ENCODE measurements around the gene ATOSB.

Gene ATOSB

DNA sequence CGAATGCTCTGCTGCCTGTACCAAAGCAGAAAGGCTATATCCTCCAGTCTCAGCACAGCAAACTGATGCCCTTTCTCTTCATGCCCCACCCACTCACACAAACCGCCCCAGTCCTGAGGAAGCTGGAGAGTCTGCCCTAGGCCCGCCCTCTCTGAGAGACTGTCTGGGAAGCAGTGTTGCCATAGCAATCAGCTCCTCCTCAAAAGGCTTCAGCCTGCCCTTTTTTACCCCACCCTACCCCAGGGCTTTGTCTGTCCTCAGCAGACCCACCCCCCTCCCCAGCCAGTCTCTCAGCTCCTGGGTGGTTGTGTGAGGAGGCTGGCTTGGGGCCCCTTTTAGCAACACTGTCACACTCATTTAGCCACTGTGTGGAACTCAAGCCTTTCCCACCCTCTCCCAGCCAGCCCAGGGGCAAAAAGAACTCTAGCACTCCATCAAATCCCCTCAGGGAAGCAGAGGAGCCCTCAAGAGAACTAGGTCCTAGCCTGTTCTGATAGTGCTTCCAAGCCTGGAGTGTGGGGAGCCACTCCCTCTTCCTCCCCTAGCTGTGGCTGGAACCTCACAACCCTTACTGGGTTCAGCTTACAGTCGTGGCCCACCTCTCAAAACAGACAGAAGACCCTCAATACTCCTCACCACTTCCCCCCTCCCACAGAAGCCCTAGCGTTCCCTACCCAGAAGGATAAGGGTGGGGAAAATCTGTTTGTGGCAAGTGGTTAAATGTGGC is 1.4 kb downstream of the ATOSB start:
- DNase-seq (ENCODE audit: low spot score) = peak; percentile 82

DNA sequence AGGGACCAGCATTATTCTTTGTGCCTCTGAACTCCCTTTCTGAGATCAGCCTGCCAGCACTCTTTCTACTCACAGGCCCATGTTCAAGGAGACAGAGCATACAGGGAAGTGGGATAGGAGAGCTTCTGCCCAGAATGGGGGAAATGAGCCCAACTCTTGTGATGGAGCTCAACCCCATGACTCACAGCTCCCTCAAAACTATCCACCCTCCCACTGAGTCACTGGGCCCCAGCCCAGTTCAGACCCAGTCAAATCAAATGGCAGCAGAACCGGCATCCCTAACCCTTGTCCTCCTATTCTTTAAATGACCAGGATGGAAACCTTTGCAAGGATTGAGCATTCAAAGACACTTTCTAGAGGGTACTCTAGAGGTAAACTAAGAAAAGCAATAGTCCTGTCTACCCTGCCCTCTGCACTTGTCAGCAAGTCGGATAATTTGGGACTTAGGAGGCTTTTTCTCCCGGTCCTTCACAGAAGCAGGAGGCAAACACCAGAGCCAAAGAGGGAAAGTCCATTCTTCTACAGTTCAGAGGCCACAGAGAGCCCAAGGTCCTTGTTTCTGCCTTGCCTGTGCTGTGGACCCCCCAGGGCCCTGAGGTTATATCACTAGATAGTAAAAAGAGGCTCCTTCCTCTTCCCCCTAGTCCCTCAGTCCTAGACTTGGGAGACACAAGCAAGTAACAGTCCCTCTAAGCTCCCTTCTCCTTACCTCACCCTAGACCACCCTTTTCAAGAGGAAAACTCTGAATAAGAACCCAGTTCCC is 3.2 kb downstream of the ATOSB start:
- peak; percentile 57 for DNase-seq (ENCODE audit: low spot score)

DNA sequence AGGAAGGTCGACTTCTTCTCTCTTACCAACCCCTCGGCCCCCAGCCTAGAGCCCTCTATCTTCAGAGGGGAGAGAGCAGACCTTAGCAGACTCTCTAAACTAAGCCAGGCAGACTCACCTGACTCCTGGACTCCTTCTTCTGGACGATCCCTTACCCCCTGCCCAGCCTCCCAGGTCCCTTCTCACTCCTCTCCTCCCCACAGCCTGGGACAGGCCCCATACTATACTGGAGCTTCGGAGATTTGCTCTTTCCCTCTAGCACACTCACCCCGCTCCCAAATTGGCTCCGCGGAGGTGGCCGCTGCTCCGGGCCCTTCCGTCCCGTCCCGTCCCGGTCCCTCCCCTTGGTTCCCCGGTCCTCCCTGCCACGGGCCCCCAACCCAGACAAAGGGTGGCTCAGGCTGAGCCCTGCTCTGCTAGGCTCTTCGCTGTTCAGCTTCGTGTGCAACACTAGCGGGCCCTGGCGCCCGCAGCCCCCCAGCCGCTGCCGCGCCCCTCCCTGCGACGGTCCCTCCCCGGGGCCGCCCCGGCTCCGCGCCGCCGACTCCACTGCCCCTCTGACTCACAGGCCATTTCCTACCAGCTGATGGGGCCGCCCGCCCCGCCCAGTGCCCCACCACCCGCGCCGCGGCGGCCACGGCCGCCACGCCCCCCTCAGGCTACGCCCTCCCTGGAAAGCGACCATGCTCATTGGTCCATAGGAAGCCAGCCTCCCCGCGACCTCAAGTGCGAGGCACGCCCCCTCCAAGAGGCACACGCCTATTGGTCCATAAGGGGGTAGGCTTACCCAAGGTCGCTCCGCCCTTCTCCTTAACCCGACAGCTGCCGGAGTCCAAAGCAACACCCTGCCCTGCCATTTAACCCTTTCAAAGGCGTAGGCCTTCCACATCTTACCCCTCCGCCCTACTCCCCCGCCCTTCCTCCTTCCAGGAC is 4.4 kb downstream of the ATOSB start:
- peak; percentile 97 for DNase-seq (ENCODE audit: low spot score)

DNA sequence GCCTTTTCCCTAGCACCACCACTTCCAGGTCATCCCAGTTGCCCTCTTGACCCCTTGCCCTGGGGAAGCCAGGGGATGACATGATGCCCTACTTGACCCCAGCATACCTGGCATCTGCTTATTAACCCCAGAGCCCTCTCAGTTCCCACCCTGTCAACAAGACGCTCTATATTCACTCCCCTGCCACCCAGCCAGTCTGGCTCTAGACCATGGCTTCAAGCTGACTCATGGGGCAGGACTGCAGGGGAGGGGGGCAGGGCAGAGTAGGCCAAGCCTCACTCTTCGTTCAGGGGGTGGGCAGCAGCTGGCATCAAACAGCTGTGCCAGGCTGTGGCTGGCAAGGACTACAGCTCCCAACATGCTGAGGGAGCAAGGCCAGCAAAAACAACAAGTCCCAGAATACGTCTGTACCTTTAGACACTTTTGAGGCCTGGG is 5.3 kb downstream of the ATOSB start:
- peak; percentile 69 for DNase-seq (ENCODE audit: low spot score)

DNA sequence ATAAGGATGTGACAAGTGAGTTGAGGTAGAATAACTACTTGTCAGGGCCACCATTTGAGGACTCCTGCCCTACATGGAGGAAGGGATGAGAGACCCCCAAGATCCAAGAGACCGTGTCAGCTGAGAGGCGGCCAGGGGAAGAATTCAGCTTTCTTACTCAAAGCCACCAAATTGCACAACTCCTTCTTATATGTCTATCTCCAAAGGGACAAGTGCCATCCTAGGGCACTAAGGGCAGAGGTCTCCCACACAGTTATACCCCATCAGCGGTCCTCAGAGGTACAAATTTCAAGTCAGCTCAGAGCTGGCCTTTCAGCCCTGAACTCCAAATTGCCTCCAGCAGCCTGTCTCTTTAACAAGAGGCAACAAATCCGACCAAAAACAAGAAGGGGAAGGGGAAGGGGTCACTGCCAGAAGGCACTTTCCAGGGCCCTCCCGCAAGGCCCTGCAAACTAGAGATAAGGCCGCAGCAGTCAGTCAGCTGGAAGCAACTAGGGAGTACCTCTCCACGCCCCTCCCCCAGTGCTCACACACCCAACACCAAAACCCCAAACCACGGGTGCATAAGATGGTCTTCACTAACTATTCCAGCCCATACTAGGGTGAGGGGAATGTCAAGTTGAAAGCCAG is 6.6 kb downstream of the ATOSB start:
- DNase-seq (ENCODE audit: low spot score) = peak; percentile 36

DNA sequence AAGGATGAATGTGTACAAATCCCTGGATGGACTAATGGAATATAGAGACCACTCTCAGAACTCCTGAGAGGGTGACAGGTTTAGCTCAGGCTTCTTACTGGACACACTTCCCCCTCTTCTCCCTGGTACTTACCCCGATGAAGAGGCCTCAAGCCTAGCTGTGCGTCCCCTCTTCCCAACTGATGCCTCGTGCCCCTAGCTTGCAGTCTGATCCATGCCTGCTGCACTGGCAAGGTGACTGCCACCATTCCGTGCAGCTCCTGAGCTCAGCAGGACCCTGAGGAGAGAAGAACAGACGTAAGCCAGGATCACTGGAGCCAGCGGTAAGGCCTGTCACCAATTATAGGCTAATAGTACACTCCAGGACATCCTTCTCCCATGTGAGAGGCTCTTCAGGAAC is 7.2 kb downstream of the ATOSB start:
- DNase-seq (ENCODE audit: low spot score) = peak; percentile 6

DNA sequence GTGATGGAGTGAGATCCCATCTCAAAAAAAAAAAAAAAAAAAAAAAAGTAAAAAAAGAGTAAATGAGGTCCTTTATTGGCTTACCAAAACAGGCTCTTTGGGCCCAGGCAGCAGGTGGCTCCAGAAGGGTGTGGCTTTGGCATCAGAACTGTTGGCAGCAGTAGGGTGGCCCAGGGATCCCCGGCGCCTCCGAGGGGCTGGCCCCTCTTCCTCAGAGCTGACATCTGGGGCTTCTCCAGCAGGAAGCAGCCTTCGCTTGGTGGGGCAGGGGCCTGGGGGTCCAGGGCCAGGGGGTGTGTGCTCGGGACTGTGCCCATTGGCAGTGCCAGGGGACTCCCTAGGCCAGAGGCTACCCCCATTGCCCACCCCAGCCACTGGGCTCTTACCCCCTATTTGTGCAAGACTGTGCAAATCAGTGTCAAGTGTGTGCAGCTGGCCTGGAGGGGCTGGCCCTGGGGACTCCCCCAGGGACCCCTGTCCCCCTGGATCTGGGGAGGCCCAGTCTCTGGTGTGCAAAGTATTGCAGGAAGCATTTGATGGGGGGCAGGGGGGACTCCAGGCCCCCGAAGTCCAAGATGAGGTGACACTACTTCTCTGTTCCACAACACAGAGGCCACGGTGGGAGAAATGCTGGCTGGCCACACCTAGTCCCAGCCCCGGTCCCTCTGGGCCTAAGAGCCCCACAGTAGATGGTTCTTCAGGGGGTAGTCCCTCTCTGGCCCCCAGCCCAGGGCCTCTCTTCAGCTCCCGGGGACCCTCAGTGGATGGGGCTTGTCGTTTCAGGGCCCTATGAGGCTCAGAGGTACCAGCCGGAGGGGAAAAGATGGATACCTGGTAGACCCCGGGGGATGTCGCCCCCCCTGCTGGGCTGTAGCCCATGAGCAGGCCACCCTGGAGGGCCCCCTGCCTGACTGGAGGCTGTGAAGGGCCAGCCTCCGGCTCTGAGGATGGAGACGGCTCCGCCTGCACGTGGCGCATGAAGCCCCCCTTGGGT is 8.1 kb downstream of the ATOSB start:
- peak; percentile 62 for DNase-seq (ENCODE audit: low spot score)

DNA sequence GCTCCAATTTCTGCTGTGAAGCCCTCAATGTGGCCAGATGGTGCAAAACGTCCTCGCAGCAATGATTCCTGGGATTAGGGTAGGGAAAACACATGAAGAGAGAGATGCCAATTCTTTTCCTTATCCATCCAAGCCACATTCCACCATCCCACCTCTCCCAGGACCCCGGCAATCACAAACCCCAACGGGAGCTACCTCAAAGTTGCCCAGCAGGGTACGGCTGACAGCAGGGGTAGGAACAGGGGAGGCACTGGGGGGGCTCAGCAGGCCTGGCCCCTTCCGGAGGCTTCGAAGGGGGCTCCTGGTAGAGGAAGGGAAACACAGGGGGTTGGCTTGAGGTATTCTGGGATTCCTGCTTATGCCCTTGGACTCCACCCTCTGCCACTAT is 9.3 kb downstream of the ATOSB start:
- no peak for DNase-seq (ENCODE audit: low spot score)

DNA sequence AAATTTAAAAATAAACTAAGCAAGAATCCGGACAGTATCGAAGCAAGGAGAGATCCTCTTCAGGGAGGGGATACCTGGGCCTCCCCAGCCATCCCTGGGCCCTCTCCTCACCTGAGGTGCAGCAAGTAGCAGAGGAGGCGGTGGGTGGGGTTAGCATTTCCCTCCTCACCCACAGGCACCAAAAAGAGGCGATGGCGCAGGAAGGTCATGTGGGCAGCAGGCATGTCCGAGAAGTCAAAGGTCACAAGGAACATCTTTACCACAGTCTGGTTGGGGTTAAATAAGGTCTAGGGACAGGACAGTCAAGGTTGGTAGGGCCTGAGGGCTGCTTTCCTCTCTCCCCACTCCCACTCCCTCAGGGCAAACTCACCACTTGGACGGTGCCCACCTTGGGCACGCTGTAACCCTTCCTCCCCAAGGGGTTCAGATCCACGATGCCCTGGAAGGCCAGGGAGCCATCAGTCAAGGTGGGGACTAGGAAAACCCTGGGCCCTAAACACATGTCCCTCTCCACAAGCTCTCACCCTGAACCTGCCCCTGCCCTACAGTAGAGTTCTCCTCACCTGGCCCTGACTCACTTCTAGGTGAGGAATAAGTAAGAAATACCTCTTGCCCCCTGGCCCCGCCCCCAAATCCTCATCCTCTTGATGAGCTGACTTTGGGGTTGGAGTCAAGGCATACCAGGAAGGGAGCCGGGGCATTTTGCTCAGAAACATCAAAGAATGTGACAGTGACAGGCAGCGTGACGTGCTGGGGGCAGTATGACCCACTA is 9.9 kb downstream of the ATOSB start:
- peak; percentile 61 for DNase-seq (ENCODE audit: low spot score)

DNA sequence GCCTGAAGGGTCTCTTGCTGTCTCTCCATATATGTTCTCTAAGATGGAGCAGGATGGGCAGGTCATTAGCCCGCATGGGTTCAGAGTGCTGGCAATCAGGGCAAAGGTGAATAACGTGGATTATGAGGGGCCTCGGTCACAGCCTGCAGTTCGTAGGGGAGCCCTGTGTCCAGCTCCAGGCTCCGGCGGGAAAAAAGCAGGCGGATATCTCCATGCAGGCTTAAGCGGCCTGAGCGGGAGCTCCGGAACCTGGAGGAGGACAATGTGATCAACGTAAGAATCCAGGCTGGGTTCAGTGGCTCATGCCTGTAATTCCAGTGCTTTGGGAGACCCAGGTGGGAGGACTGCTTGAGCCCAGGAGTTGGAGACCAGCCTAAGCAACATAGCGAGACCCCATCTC is 10.5 kb downstream of the ATOSB start:
- DNase-seq (ENCODE audit: low spot score) = peak; percentile 41

DNA sequence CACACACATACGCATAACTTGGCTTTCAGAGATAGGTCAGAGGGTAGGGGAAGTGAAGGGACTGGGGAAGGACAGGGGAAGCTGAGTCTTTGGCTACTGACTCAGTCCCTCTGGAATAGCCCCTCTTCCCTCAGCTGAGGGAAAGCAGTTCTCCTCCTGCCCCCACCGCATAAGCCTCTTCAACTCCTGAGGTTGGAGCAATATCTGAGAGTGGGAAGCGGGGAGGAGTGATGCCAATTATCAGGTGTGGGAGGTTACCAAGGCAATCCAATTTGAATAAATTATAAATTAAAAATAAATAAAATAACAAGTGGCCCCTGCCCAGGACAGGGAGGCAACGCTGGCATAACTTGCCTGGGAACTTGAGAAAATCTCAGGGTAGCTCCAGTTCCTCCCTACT is 11.1 kb downstream of the ATOSB start:
- no peak for DNase-seq (ENCODE audit: low spot score)

DNA sequence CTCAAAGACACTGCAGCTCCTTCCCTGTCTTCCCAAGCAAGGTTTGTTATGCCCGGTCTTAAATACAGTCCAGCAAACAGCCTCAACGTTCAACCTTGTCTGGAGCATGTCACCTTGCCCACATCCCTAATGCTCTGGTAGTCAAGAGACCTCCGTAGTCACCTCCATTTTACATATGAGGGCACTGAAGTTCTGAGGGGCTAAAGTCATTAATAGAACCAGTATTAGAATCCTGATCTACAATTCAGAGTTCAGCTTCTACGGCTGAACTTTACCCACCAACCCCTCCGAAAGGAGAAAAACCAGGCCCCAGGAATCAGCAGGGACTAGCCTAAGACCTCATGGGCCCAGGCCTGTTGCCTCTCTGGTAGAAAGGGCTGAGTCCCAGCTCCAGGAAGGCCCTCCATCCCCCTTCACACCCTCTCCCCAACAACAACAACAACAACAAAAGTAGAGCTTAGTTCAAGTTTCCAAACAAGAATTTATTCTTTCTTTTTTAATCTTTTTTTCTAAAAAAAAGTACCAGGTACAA is 11.9 kb downstream of the ATOSB start:
- DNase-seq (ENCODE audit: low spot score) = no peak

DNA sequence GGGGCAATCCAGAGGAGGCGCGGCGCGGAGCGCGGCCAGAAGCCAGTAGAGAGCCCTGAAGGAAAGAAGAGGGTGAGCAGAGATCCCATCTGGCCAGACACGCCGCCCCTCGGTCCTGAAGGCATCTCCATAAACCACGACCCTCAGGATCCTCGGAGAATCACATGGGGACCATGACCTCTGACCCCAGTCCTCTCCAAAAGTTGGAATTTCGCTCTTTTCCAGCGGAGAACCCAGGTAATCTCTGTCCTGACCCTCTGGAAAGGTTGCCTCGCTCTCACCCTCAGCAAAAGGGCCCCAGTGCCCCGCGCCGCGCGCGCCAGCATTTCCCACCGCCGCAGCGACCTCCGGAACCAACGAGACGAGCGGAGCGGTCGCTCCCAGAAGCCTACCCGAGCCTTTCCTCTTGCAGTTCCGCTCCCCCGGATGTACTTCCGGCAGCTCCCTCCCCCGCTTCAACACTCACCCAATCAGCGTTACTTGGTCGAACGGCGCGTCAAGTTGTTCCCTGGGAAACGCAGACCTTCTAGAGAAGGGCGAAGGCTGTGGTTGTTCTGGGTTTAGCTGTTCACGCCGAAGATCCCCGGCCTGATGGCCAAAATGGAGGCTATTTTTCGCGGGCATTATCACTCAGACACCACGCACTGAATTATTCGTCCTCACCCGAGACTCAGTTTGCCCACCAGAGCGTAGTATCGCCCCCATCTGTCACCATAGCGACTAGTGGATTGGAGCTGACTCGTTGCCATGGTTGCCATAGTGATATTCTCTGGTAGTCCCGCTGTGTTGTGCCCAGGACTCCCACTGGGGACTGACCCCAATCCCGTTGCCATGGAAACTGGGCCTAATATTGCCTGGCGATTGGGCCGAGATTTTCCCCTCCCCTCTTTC is 12.6 kb downstream of the ATOSB start, which contains the start of gene STOML2:
STOML2 (minus strand) TSS at position 363 of the 891 bp plus-strand sequence; CDS start at position 326, 37 bp downstream.
- DNase-seq (ENCODE audit: low spot score) = peak; percentile 92

DNA sequence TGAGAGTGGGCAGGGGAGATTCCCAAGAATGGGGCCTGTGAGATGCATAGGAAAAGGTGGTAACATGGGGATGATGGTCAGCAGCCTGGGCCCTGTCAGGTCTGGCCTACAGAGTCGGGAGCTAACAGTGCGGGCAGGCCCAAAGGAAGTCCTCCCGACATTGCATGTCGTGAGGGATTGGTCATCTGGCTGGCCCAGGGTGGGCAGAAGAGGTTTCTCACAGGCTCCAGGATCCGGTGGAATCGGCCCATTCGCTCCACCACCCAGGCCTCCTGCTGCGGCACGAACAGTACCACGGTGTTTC is 13.2 kb downstream of the ATOSB start:
- no peak for DNase-seq (ENCODE audit: low spot score)

DNA sequence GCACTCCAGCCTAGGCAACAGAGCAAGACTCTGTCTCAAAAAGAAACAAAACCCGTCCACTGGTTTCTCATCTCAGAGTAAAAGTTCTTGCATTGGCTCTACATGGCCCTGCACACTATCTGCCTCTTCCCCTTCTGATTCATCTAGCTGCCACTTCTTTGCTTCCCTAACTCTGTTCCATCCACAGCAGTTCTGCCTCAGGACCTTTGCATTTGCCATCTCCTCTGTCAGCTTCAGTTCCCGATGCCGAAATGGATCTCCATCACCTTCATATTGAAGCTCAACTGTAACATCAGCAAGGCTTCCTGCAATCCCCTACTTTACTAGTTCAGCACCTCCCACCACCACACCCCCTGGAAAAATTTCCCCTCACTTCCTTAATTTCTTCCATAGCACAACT is 18.1 kb downstream of the ATOSB start:
- DNase-seq (ENCODE audit: low spot score) = no peak

DNA sequence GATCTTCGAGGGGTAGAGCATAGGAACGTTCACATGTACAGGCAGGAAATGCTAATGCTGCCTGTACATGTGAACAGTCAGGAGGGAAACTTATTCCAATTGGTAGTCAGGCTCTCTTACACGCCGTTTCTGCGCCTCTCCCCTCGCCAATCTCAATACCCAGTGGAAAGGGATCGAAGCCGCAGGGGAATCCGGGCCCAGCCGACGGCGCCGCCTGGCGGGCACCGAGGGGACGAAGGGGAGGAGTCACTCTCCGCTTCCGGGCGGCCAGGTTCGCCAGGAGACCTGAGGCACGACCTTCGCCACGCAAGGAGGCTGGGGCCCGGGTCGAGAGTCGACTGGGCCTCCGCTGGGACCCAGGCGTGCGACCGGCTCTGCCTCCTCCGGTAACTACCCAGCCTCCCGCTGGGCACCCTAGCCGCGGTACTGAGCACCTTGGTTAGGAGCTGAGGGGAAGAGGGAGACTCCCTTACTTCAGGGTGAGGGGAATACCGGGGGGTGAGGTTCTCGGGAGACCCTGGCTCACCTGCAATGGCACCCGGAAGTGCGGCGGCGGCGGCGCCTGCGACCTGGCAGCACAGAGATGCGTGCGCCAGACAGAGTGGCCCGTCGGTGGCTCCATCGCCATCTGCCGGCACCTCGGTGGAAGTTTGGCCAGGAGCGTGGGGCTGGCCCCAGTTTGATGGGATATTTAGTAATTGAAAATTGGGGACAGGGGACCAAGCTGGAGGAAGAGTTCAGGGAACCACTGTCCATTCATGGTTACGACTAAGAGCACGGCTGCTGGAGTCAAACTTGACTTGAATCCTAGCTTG is 19.4 kb downstream of the ATOSB start, which contains the start of gene PIGO:
PIGO (minus strand) TSS at position 557 of the 815 bp plus-strand sequence. CDS start 1,026 bp downstream, outside the sequence.
- DNase-seq (ENCODE audit: low spot score) = peak; percentile 89

DNA sequence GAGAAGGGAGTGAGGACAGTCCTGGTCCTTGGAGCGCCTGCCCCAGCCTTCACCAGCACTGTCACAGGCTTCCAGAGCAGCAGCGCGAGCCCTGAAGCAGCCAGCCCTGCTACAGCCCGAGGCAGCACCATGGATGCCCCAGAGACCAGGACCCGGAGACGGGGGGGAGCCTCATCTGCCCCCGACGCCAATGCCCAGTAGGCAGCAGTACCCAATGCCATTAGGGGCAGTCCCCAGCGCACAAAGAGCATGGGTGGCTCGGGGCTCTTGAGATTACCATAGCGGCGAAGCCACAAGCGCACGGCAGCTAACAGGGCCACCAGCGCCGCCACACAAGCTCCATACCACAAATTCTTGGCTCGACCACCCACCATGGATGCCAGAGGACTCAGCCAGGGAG is 24.1 kb downstream of the ATOSB start:
- no peak for DNase-seq (ENCODE audit: low spot score)

DNA sequence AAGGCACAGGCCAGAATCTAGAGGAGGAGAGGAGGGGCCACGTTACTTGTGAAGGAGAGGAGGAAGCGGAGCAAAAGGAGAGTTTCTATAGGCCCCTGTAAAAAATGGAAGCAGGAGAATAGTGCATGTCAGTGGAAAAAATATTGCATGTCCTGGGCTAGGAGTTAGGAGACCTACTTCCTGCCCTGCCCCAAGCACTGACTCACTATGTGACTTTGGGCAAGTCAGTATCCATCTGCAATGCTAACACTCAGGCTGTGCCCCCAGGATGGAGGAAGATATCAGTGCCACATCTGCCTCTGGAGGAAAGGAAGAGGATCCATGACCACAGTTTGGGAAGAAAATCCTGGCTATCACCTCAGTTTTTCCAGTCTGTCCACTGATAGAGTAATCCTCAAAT is 26.2 kb downstream of the ATOSB start:
- DNase-seq (ENCODE audit: low spot score) = no peak
